Measurements from ENCODE around the gene KCNH3. TPM values are rescaled to one million over a fixed set of nuclear protein-coding genes. Genes with fewer than 3 reads are reported as not detected.
A peak's percentile ranks its signal among the peaks of the same experiment; 100 is the strongest.

The KCNH3 gene
- total and polyA plus RNA-seq, 2 of the 8 experiments (the other 6 are each of a cell fraction or from before 2014, with no cell fraction given): 0.24 to 0.50 TPM

GRCh38 chr12:49599961-49600360 is 61.1 kb downstream of the KCNH3 start:
- no peak overlapping the region for H3K18ac ChIP-seq (ENCODE audit: extremely low read depth, low read length)
- no peaks in the 10 kb centered on the region for H4K20me1 ChIP-seq (replicated peaks in 1 of 2; ENCODE audit: control insufficient read depth in 1 of 2, insufficient read depth in 2 of 2, low read length in 2 of 2)
- H2BK120ac ChIP-seq (replicated peaks; ENCODE audit: low read depth, low read length): no peak overlapping the region
- H3K23me2 ChIP-seq (ENCODE audit: low read depth, low read length): no peaks in the 10 kb centered on the region
- H4K8ac ChIP-seq (ENCODE audit: extremely low read depth, insufficient read depth, low read length): peak overlapping the region; percentile 1; the same call in 1 of the 2 replicates
- POLR2A ChIA-PET (ENCODE audit: partially characterized antibody): interaction anchor here (1.0 to 1.8 kb wide), 3 partner anchors 8 to 22 kb away, joined by 3 to 7 read pairs (median 4); no protein-coding TSS in a partner anchor
- no peak overlapping the region for H2BK15ac ChIP-seq (ENCODE audit: low read length)
- no peak for FAIRE-seq
- peaks cover 0 to 4% (median 0%) of the 10 kb centered on the region in 4 experiments; a peak in 2 of 7 replicates for H3K27me3 ChIP-seq (replicated peaks in 1 of 4; ENCODE audit: control insufficient read depth in 3 of 4, extremely low read depth in 1 of 4, insufficient read depth in 3 of 4, low read length in 3 of 4)
- no peak overlapping the region for H2BK12ac ChIP-seq (ENCODE audit: low read depth, low read length)
- H4K91ac ChIP-seq (replicated peaks; ENCODE audit: insufficient read length, low read length): no peak overlapping the region
- H4K5ac ChIP-seq (ENCODE audit: insufficient read length, low read depth, low read length): no peak overlapping the region
- H3K27ac ChIP-seq (ENCODE audit: low read depth, low read length): no peak overlapping the region
- no peaks in the 10 kb centered on the region for H3K36me3 ChIP-seq (ENCODE audit: control insufficient read depth in 2 of 4, insufficient read depth in 4 of 4, low read length in 3 of 4)
- no peak overlapping the region for H3K4ac ChIP-seq (replicated peaks; ENCODE audit: insufficient read length, low read depth, low read length)
- no peak overlapping the region; the same call in 1 of the 2 replicates for H2BK5ac ChIP-seq (ENCODE audit: low read depth, low read length)
- H2AFZ ChIP-seq (ENCODE audit: low read length): no peak overlapping the region
- H2AK5ac ChIP-seq (ENCODE audit: low read depth, low read length): no peak overlapping the region
- H3K79me2 ChIP-seq (ENCODE audit: control insufficient read depth in 1 of 2, insufficient read depth in 2 of 2, low read length in 2 of 2): no peaks in the 10 kb centered on the region
- no peak overlapping the region for H3K4me2 ChIP-seq (ENCODE audit: insufficient read depth in 1 of 2, low read depth in 2 of 2, low read length in 2 of 2)
- 92% methylated on average over 8 of the region's 8 CpGs; no CpG with 5 or more reads in 1 of the 2 experiments for WGBS, 2 experiments (ENCODE audit: extremely low coverage in 1 of 2, insufficient coverage in 1 of 2, insufficient read length in 1 of 2, insufficient replicate concordance in 2 of 2, low coverage in 1 of 2, low lambda C conversion rate in 2 of 2, missing lambda C conversion rate in 1 of 2)
- H3K4me3 ChIP-seq (ENCODE audit: extremely low read depth in 1 of 4, insufficient read depth in 2 of 4, low read depth in 3 of 4, low read length in 4 of 4): no peak overlapping the region
- H2BK20ac ChIP-seq (ENCODE audit: low read length): no peak overlapping the region
- no peak overlapping the region for H3K23ac ChIP-seq (ENCODE audit: insufficient read length)
- no peak overlapping the region for H3K9ac ChIP-seq (replicated peaks in 1 of 4; ENCODE audit: extremely low read depth in 1 of 4, low read depth in 3 of 4, low read length in 3 of 4)
- no peaks in the 10 kb centered on the region for H3K4me1 ChIP-seq (replicated peaks in 1 of 4; ENCODE audit: control insufficient read depth in 3 of 4, insufficient read depth in 4 of 4, low read length in 3 of 4)
- H3K14ac ChIP-seq (ENCODE audit: insufficient read length): no peak overlapping the region
- H3K56ac ChIP-seq (replicated peaks; ENCODE audit: insufficient read length, low read depth, low read length): no peak overlapping the region
- CTCF ChIA-PET (ENCODE audit: partially characterized antibody): interaction anchor here (0.8 to 1.9 kb wide), 4 partner anchors 9 to 303 kb away, joined by 3 to 6 read pairs (median 3); no protein-coding TSS in a partner anchor
- no peaks in the 10 kb centered on the region for H3K79me1 ChIP-seq (ENCODE audit: low read depth, low read length)
- H3K9me3 ChIP-seq (ENCODE audit: insufficient read depth in 2 of 2, low read depth in 1 of 2, low read length in 1 of 2): no peaks in the 10 kb centered on the region
- no peak for DNase-seq (ENCODE audit: low read depth in 1 of 2, low spot score in 2 of 2)
- TF ChIP-seq GABPA (IDR thresholded peaks at IDR 0.05; ENCODE audit: borderline replicate concordance, insufficient read depth, low read length) (no peak), KDM4A (IDR thresholded peaks at IDR 0.05; ENCODE audit: low read depth, low read length, severe bottlenecking) (no peak), SIRT6 (IDR thresholded peaks at IDR 0.05; ENCODE audit: low read length) (no peak), RNF2 (IDR thresholded peaks at IDR 0.05; ENCODE audit: borderline replicate concordance, low read depth, low read length, missing control alignments, poor library complexity, severe bottlenecking) (no peak), SP4 (IDR thresholded peaks at IDR 0.05; ENCODE audit: low read length) (no peak), POLR2A (IDR thresholded peaks at IDR 0.05; ENCODE audit: control extremely low read depth in 1 of 2, low read depth in 2 of 2, low read length in 2 of 2) (no peak), CTCF (IDR thresholded peaks at IDR 0.05; ENCODE audit: control extremely low read depth in 1 of 3, insufficient read depth in 1 of 3, low read depth in 1 of 3, low read length in 3 of 3) (no peak), SIN3A (conservative IDR thresholded peaks at IDR 0.05 in 1 of 2, IDR thresholded peaks at IDR 0.05 in 1 of 2; ENCODE audit: low read depth in 1 of 2, low read length in 2 of 2) (no peak), SP2 (IDR thresholded peaks at IDR 0.05; ENCODE audit: low read length) (no peak), BACH1 (IDR thresholded peaks at IDR 0.05; ENCODE audit: low read length) (no peak), CBX5 (IDR thresholded peaks at IDR 0.05; ENCODE audit: low read depth, low read length) (no peak), TAF1 (IDR thresholded peaks at IDR 0.05; ENCODE audit: low read depth, low read length) (no peak)

Data from H1 (cell line).